Hepatocyte (in vitro differentiated cells): ENCODE results near the gene ZBTB43. TPM values are rescaled to one million over a fixed set of nuclear protein-coding genes. Genes with fewer than 3 reads are reported as not detected.

Experiments
- DNase-seq: peaks from one replicate; pipeline ENCODE4 v3.0.0-alpha.2; 2016; ENCODE audit warnings: low spot score
- H2AFZ ChIP-seq: fragments of 200-600 bp; sonication (generic); 2 replicates; pipeline ENCODE4 v1.6.0; 2016; ENCODE audit warnings: antibody characterized with exemption, mild to moderate bottlenecking
- H3K27ac ChIP-seq: fragments of 200-600 bp; sonication (generic); 2 replicates; pipeline ENCODE4 v1.5.1; 2016; ENCODE audit warnings: mild to moderate bottlenecking
- H3K27me3 ChIP-seq: fragments of 200-600 bp; sonication (generic); 2 replicates; pipeline ENCODE4 v1.6.1; 2016
- H3K36me3 ChIP-seq: fragments of 200-600 bp; sonication (generic); replicated peaks from 2 replicates; pipeline ENCODE4 v1.5.1; 2016; ENCODE audit warnings: low read depth; ENCODE audit not compliant: insufficient read depth
- H3K4me1 ChIP-seq: fragments of 200-600 bp; sonication (generic); 2 replicates; pipeline ENCODE4 v1.5.1; 2016; ENCODE audit warnings: mild to moderate bottlenecking, moderate library complexity; ENCODE audit not compliant: insufficient read depth
- H3K4me2 ChIP-seq: fragments of 200-600 bp; sonication (generic); 2 replicates; pipeline ENCODE4 v1.6.0; 2016
- H3K4me3 ChIP-seq: fragments of 200-600 bp; sonication (generic); 2 replicates; pipeline ENCODE4 v1.5.1; 2016; ENCODE audit warnings: mild to moderate bottlenecking
- H3K79me2 ChIP-seq: fragments of 200-600 bp; sonication (generic); 2 replicates; pipeline ENCODE4 v1.6.0; 2017; ENCODE audit warnings: mild to moderate bottlenecking
- H3K9me2 ChIP-seq: fragments of 200-600 bp; sonication (generic); replicated peaks from 2 replicates; pipeline ENCODE4 v1.6.0; 2017; ENCODE audit warnings: mild to moderate bottlenecking; ENCODE audit not compliant: insufficient read depth
- H3K9me3 ChIP-seq: fragments of 200-600 bp; sonication (generic); 2 replicates; pipeline ENCODE4 v1.5.1; 2016; ENCODE audit warnings: low read depth, mild to moderate bottlenecking
- H4K20me1 ChIP-seq: fragments of 200-600 bp; sonication (generic); 2 replicates; pipeline ENCODE4 v1.6.0; 2016; ENCODE audit warnings: mild to moderate bottlenecking; ENCODE audit not compliant: insufficient read depth, poor library complexity, severe bottlenecking
- CTCF ChIP-seq: fragments of 200-600 bp; sonication (generic); IDR thresholded peaks from 2 replicates; pipeline ENCODE4 v1.5.1; 2016; ENCODE audit warnings: antibody characterized with exemption, mild to moderate bottlenecking; ENCODE audit not compliant: poor library complexity
- EZH2 ChIP-seq: fragments of 200-600 bp; sonication (generic); IDR thresholded peaks from 2 replicates; pipeline ENCODE4 v1.6.1; 2016; ENCODE audit warnings: antibody characterized with exemption, mild to moderate bottlenecking, borderline replicate concordance
- EZH2phosphoT487 ChIP-seq: fragments of 200-600 bp; sonication (generic); IDR thresholded peaks from one replicate; pipeline ENCODE4 v1.6.1; 2018; ENCODE audit warnings: antibody characterized with exemption, mild to moderate bottlenecking, low read depth, moderate library complexity; ENCODE audit not compliant: unreplicated experiment, severe bottlenecking
- WGBS: methylation state at CpG from one replicate; pipeline ENCODE4 v1.1.6; 2016; ENCODE audit warnings: low lambda C conversion rate; ENCODE audit errors: missing lambda C conversion rate; 5-methylcytosine and 5-hydroxymethylcytosine counted together
- polyA plus RNA-seq: library from polyadenylated mRNA; unstranded; fragments of >200 nt; fragmentation: Nextera tagmentation; extraction: Ambion mirVana; gene quantifications from 2 replicates; pipeline ENCODE4 v1.2.1, GENCODE V29; 2016
- total RNA-seq: library from RNA; depleted of rRNA; stranded (reverse); fragments of >200 nt; gene quantifications from 2 replicates; pipeline ENCODE4 v1.2.3, GENCODE V29; 2014

The ZBTB43 gene
- total and polyA plus RNA-seq, 2 experiments from 2014 or later = 14.9 to 16.4 TPM

- no peak for DNase-seq
- Histone ChIP-seq H3K9me3 (no peaks in the 10 kb centered on the region), H3K4me2 (no peak overlapping the region), H3K4me1 (peaks cover 16% of the 10 kb centered on the region), H2AFZ (no peak overlapping the region), H4K20me1 (peaks cover 22% of the 10 kb centered on the region), H3K9me2 (no peaks in the 10 kb centered on the region), H3K27me3 (no peaks in the 10 kb centered on the region), H3K27ac (no peak overlapping the region), H3K36me3 (no peaks in the 10 kb centered on the region), H3K4me3 (no peak overlapping the region), H3K79me2 (peaks cover 77% of the 10 kb centered on the region)
- 92% methylated on average over 6 of the region's 6 CpGs for WGBS
- no peak for TF ChIP-seq EZH2
These were observed 76.1 kb downstream of the ZBTB43 start for GRCh38 chr9:126880947-126881332.

GRCh38 chr9:126882746-126883145 is 77.9 kb downstream of the ZBTB43 start:
- Histone ChIP-seq H3K79me2 (peaks cover 61% of the 10 kb centered on the region), H3K4me1 (peaks cover 17% of the 10 kb centered on the region), H3K9me3 (no peaks in the 10 kb centered on the region), H4K20me1 (peaks cover 8% of the 10 kb centered on the region), H3K27ac (no peak overlapping the region), H3K4me2 (no peak overlapping the region), H3K27me3 (no peaks in the 10 kb centered on the region), H2AFZ (no peak overlapping the region), H3K36me3 (no peaks in the 10 kb centered on the region), H3K9me2 (no peaks in the 10 kb centered on the region), H3K4me3 (no peak overlapping the region)
- DNase-seq = no peak
- TF ChIP-seq EZH2 (no peak), EZH2phosphoT487 (no peak), CTCF (no peak)
- 91% methylated on average over 11 of the region's 11 CpGs for WGBS

- TF ChIP-seq EZH2 = no peak
- Histone ChIP-seq H4K20me1 (peaks cover 8% of the 10 kb centered on the region), H2AFZ (no peak overlapping the region), H3K9me2 (no peaks in the 10 kb centered on the region), H3K27ac (peak overlapping the region; percentile 82), H3K4me2 (no peak overlapping the region), H3K4me3 (no peak overlapping the region), H3K79me2 (peaks cover 53% of the 10 kb centered on the region), H3K27me3 (no peaks in the 10 kb centered on the region), H3K4me1 (peaks cover 17% of the 10 kb centered on the region), H3K36me3 (no peaks in the 10 kb centered on the region), H3K9me3 (no peaks in the 10 kb centered on the region)
- WGBS = 77% methylated on average over 15 of the region's 15 CpGs
- peak; percentile 51 for DNase-seq
These were observed 78.8 kb downstream of the ZBTB43 start for GRCh38 chr9:126883636-126884035.

DNA sequence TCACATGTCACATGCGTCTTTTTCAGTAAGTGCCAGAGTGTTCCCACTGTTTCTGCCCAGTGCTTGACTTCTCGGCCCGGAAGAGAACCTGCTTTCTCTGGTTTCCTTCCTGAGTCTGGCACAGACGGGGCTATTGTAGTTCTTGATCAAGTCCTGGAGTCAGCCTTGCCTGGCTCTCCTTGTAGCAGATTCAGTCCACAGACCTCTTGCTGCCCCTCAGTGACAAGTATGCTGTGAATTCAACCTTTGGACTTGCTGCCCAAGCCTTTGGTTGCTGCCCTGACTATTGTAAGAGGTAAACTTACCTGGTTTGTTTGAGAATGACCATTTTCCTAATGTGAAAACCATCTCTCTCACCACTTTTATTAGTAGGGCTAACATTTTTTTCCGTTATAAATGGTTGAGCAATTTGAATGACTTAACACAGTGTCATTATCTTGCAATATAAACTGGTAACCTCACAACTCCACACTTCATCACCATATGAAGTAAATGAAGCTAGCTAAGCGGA is 80.3 kb downstream of the ZBTB43 start:
- TF ChIP-seq EZH2 (no peak), CTCF (no peak), EZH2phosphoT487 (no peak)
- no peak overlapping the region for H3K4me3 ChIP-seq
- no peaks in the 10 kb centered on the region for H3K9me3 ChIP-seq
- H3K4me2 ChIP-seq = peak overlapping the region; percentile 43
- H2AFZ ChIP-seq = no peak overlapping the region
- peaks cover 17% of the 10 kb centered on the region for H3K4me1 ChIP-seq
- peaks cover 37% of the 10 kb centered on the region for H3K79me2 ChIP-seq
- no peaks in the 10 kb centered on the region for H3K9me2 ChIP-seq
- peaks cover 8% of the 10 kb centered on the region for H4K20me1 ChIP-seq
- 66% methylated on average over 6 of the region's 6 CpGs for whole genome bisulfite sequencing
- peak; percentile 72 for DNase-seq
- H3K27me3 ChIP-seq = no peaks in the 10 kb centered on the region
- no peaks in the 10 kb centered on the region for H3K36me3 ChIP-seq
- peak overlapping the region; percentile 82 for H3K27ac ChIP-seq
